DOHH2 (cell line): ENCODE measurements around the gene TNFRSF21.

ENCODE experiments used
- H3F3A ChIP-seq: fragments of 200-600 bp; sonication (generic), shearing (Covaris generic); 2 replicates; pipeline ENCODE4 v1.6.0; 2016; ENCODE audit warnings: antibody characterized with exemption, mild to moderate bottlenecking; ENCODE audit not compliant: control insufficient read depth, insufficient read depth
- H3K27ac ChIP-seq: fragments of 200-600 bp; sonication (generic); 2 replicates; pipeline ENCODE4 v1.5.1; 2014; ENCODE audit warnings: low read depth, mild to moderate bottlenecking, low read length, moderate library complexity
- H3K27me3 ChIP-seq: fragments of 200-600 bp; sonication (generic); 2 replicates; pipeline ENCODE4 v1.6.1; 2014; ENCODE audit warnings: mild to moderate bottlenecking, low read length, mixed read lengths; ENCODE audit not compliant: control insufficient read depth
- H3K36me3 ChIP-seq: fragments of 200-600 bp; sonication (generic); 2 replicates; pipeline ENCODE4 v1.6.1; 2014; ENCODE audit warnings: mild to moderate bottlenecking, low read length, moderate library complexity, mixed read lengths; ENCODE audit not compliant: control insufficient read depth
- H3K4me1 ChIP-seq: fragments of 200-600 bp; sonication (generic); 2 replicates; pipeline ENCODE4 v1.6.1; 2014; ENCODE audit warnings: mild to moderate bottlenecking, low read length, mixed read lengths; ENCODE audit not compliant: control insufficient read depth
- H3K4me2 ChIP-seq: fragments of 200-600 bp; sonication (generic); 2 replicates; pipeline ENCODE4 v1.6.0; 2014; ENCODE audit warnings: mild to moderate bottlenecking, low read length, moderate library complexity
- H3K4me3 ChIP-seq: fragments of 200-600 bp; sonication (generic); 2 replicates; pipeline ENCODE4 v1.5.1; 2014; ENCODE audit warnings: mild to moderate bottlenecking, low read length, mixed read lengths
- H3K79me2 ChIP-seq: fragments of 200-600 bp; sonication (generic); 2 replicates; pipeline ENCODE4 v1.6.1; 2014; ENCODE audit warnings: mild to moderate bottlenecking, low read length, mixed read lengths; ENCODE audit not compliant: control insufficient read depth
- H3K9me2 ChIP-seq: fragments of 200-600 bp; sonication (generic); replicated peaks from 2 replicates; pipeline ENCODE4 v1.6.1; 2014; ENCODE audit warnings: mild to moderate bottlenecking, low read length, mixed read lengths; ENCODE audit not compliant: control insufficient read depth
- H3K9me3 ChIP-seq: fragments of 200-600 bp; sonication (generic); 2 replicates; pipeline ENCODE4 v1.6.1; 2014; ENCODE audit warnings: antibody characterized with exemption, low read length, mixed read lengths; ENCODE audit not compliant: control insufficient read depth, insufficient read depth
- H4K20me1 ChIP-seq: fragments of 200-600 bp; sonication (generic); 2 replicates; pipeline ENCODE4 v1.6.0; 2014; ENCODE audit warnings: low read depth, mild to moderate bottlenecking, antibody characterized with exemption, low read length, moderate library complexity; ENCODE audit not compliant: control insufficient read depth, insufficient read depth
- CTCF ChIP-seq: fragments of 200-600 bp; sonication (generic); IDR thresholded peaks from one replicate; pipeline ENCODE4 v1.5.1; 2014; ENCODE audit warnings: antibody characterized with exemption, mild to moderate bottlenecking, low read depth, low read length; ENCODE audit not compliant: poor library complexity, severe bottlenecking
- EZH2phosphoT487 ChIP-seq: fragments of 200-600 bp; sonication (generic); IDR thresholded peaks from 2 replicates; pipeline ENCODE4 v1.6.1; 2017; ENCODE audit warnings: borderline replicate concordance, mild to moderate bottlenecking, antibody characterized with exemption, low read length, moderate library complexity, mixed read lengths

The TNFRSF21 gene

GRCh38 chr6:47187113-47187512 lies 122.6 kb downstream of the TNFRSF21 start:
- Histone ChIP-seq H3K27ac (no peak overlapping the region), H3K9me2 (no peaks in the 10 kb centered on the region), H3F3A (no peaks in the 10 kb centered on the region), H3K9me3 (no peaks in the 10 kb centered on the region), H3K36me3 (no peaks in the 10 kb centered on the region), H3K4me3 (no peak overlapping the region), H3K4me1 (no peaks in the 10 kb centered on the region), H4K20me1 (no peaks in the 10 kb centered on the region), H3K27me3 (no peaks in the 10 kb centered on the region), H3K79me2 (no peaks in the 10 kb centered on the region), H3K4me2 (no peak overlapping the region)
- TF ChIP-seq EZH2phosphoT487: no peak
- no peak for TF ChIP-seq CTCF

- no peaks in the 10 kb centered on the region for H3K9me3 ChIP-seq
- no peaks in the 10 kb centered on the region for H3K4me1 ChIP-seq
- H3K27me3 ChIP-seq: no peaks in the 10 kb centered on the region
- no peaks in the 10 kb centered on the region for H3F3A ChIP-seq
- no peak overlapping the region for H3K4me3 ChIP-seq
- TF ChIP-seq EZH2phosphoT487: no peak
- H3K9me2 ChIP-seq: no peaks in the 10 kb centered on the region
- no peaks in the 10 kb centered on the region for H3K79me2 ChIP-seq
- no peak overlapping the region for H3K4me2 ChIP-seq
- no peak overlapping the region for H3K27ac ChIP-seq
- no peaks in the 10 kb centered on the region for H4K20me1 ChIP-seq
- no peaks in the 10 kb centered on the region for H3K36me3 ChIP-seq
Measured at GRCh38 chr6:47182291-47182957, 127.3 kb downstream of the TNFRSF21 start.

- H3K36me3 ChIP-seq: no peaks in the 10 kb centered on the region
- H3K4me2 ChIP-seq: no peak overlapping the region
- no peaks in the 10 kb centered on the region for H3K79me2 ChIP-seq
- H3K4me1 ChIP-seq: no peaks in the 10 kb centered on the region
- H3K9me3 ChIP-seq: no peaks in the 10 kb centered on the region
- no peaks in the 10 kb centered on the region for H3K27me3 ChIP-seq
- no peak overlapping the region for H3K27ac ChIP-seq
- no peaks in the 10 kb centered on the region for H4K20me1 ChIP-seq
- H3K9me2 ChIP-seq: no peaks in the 10 kb centered on the region
- TF ChIP-seq EZH2phosphoT487: no peak
- no peak for TF ChIP-seq CTCF
- H3F3A ChIP-seq: no peaks in the 10 kb centered on the region
- no peak overlapping the region for H3K4me3 ChIP-seq
Measured at GRCh38 chr6:47181681-47182080, 128.0 kb downstream of the TNFRSF21 start.
